SW480 (cell line): Measurements from ENCODE around the gene COL5A1.
"Not testable (repeated sequence)": the region's sequence is repeated elsewhere in the genome, so short reads cannot be mapped to it uniquely, and the experiment has no call there.

Experiments
- DNase-seq: peaks from one replicate; pipeline ENCODE4 v3.0.0-alpha.2; 2016; ENCODE audit warnings: low spot score

COL5A1 gene

DNA sequence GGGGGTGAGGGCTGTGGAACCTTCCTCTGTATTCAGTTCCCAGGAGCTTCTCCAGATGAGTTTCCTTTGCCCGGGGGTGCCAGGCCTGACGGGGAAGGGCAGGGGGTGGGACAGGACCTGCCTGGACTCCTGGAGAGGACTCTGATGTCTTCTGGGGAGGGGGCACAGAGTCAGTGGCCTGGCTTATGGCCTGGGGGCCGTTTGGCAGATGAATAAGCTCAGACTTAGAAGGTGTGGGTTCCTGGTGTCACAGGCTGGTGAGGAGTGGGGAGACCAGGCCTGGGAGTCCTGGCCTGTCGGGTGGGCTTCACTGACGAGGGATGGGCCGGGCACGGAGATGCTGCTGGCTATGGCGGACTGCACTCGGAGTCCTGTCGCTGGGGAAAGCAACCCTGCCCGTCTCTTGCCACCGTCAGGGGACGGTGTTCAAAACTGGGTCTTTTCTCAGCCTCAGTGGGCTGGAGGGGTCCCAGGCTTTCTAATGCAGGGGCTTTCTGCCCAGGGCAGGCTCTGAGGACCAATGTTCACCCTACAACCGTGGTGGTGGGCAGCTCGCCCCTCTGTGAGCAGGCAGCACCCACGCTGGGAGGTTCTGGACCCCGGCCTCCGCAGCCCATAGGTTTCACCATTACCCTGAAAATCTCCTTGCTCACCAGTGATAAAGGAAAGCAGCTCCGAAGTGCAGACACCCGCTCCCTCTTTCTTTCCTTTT lies 16.2 kb downstream of the COL5A1 start:
- no peak for DNase-seq

DNA sequence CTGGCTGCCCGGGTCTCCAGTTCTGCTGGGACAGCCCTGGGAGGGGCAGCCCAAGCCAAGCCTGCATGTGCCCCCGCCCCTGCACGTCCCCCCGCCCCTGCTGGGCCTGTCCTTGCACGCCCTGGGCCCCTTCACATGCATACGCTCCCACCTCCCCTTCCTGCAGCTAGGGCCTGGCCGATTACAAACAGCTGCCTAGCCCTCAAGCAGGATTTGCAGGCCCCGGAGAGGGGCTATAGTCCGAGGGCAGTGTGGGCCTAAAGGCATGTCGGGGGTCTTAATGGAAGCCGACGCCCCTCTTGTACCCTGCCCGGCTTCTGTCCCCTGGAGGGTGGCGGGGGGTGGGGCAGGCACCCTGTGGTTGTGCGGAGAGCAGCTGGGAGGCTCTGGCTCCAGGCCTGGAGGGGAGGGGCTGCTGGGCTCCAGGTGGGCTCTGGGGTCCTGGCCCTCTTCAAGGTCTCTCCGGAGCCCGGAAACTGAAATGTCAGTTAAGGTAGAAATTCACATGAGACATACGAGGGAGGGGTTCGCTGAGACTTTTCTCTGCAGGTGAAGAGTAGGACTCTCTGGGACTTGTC lies 16.9 kb downstream of the COL5A1 start:
- DNase-seq, result no peak

DNA sequence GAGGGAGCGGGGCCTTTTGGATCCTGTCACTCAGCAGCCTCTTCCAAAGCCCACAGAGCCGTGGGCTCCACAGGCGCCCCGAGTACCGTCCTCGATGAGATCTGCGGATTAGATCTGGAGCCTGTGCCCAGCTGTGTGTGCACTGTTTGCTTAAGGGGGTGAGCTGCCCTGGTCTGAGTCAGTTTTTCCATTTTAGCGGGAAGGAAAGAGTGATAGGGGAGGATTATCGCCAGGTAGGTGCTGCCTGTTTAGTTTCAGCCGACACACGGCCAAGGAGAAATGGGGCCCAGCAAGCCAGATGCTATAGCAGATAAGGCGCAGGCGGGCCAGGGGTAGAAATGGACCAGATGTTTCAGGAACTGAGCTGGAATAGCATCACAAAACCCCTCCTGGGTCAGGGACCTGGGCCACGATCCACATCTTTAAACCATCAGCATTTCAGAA lies 18.1 kb downstream of the COL5A1 start:
- DNase-seq, result no peak

DNA sequence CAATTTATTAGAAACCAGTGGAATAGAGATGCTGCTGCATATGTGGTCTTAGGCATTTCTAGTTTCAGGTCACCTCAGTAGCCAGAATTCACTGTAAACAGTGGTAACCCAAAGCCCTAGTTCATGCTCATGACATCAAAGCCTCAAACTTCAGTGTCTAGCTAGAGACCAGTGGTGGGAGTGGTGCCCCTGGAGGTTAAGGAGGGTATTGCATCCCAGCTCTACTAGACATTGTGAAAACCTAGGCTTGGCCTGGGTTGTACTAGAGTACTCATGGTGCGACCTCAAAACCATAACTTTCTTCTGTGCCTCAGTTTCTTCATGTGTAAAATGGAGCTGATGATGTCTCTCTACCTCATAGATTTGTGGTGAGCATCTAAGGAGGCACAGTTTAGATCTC lies 18.8 kb downstream of the COL5A1 start:
- DNase-seq, result no peak

DNA sequence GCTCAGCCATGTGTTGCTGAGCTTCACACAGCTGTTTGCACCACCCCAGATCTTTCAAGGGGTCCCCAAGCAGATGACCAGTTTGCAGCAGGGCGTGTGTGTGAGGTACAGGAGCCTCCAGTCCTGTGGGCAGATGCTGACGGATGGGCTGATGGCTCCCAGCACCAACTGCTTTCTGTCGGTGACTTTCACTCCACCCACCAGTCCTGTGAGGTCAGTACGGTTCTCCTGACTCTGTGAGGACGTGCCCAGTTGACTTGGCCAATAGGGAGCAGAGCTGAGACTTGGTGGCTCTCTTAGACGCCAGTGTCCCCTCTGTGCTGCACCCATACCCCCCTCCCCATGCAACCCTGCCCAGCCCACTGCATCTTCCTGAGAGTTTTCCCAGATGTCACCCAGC lies 19.7 kb downstream of the COL5A1 start:
- DNase-seq, result no peak

DNA sequence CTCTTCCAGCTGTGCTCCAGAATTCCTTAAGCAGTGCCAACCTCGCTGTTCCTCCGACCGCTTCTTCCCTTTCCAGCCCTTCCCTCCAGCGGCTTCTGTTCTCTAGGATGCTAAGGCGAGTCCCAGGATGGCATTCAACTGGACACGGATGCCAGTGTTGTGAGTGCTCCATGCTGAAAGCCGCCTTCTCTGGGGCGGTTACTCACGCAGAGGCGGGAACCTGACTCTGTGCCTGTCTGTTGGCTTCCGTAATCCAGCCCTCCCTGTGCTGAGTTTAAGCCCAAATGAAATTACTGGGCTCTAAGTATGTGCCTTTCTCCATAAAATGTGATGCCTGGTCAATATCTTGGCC lies 20.2 kb downstream of the COL5A1 start:
- no peak for DNase-seq

DNA sequence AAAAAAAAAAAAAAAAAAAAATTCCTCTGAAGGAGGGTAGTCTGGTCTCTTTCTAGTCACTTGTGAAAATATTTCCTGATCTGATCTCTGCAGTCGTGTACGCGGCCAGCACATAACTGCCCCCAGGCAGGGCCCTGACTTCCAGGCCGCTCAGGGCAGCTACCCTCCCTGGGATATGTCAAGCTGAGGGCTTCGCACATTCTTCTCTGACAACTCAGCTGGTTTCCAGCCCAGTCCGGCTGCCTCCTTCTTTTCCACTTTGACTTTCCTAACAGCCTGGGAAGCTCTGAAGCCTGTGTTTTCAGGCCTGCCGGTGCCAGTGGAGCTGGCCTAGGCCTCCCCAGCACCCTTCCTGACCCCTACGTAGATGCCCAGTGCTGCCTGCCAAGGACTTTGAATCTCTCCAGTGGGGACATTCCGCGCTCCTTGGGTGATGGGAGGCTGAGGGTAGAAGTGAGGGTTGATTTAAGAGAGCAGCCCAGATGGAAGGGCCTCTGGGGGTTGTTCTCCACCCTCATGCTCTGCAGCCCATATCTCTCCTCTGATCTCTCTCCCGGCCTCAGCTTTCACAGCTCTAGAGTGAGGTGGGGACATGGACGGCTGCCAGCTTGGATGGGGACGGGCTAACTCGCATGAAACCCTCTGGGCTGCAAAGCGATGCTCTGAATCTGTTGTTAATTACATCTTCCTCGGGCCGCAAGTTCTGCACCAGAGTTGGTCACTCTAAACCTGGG lies 20.7 kb downstream of the COL5A1 start:
- DNase-seq, result no peak

DNA sequence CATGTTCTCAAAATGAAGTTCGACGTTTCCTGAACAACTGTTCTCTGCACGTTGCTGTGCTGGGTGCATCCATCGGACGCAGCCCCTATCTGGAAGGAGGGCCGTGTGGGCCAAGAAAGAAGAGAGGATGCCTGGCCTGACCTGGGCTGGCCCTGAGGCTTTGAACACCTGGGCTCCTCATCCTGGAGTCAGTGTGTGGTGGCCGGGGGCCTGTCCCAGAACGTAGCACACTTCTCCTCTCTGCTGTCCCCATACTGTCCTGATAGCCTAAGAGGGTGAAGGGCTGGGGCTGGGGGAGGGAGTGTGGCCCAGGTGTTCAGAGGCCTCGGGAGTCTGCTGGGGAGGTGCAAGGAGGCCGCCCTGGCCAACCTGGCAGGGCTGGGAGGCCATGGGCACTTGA lies 21.5 kb downstream of the COL5A1 start:
- DNase-seq, result no peak

DNA sequence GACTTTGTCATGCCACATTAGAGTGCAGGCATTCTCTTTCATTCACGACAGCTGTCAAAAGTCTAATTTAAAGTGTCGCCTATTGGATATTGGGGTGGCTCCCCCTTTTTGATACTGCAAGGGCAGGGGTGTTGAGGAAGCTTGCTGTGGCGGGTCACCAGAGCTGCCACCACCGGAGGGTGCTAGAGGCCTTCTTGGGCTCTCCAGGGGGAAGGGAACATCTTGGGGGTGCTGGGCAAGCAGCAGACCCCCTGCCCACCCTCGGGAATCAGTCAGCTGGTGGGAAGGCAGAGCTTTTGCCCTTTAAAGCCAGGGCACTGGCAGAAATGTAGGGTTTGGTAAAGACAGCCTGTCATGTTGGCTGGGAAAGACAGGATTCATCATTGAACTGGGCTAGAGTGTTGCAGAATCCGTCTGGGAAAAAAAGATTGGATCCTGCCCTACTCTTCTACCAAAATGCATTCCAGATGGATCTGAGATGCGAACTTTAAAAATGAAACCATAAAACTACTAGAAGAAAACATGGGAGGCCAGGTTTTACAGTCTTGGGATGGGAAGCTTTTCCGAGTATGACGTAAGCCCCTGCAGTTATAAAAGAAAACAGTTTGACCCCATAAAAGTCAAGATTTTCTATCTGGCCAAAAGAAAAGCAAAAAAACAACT lies 22.3 kb downstream of the COL5A1 start:
- no peak for DNase-seq

DNA sequence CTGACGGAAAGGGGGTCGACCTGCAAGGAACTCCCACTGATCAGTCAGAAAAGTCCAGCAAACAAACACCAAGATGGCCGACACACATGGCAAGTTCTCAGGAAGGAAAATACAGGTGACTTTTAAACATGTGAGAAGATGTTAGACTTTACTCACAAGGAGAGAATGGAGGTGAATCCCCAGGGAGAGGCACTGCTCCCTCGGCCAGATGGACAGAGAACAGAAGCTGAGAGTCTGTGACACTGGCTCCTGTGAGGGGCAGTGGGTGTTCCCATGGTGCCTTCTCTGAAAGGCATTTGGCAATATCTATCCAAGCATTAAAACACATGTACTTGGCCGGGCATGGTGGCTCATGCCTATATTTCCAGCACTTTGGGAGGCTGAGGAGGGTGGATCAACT lies 22.8 kb downstream of the COL5A1 start:
- no peak for DNase-seq

DNA sequence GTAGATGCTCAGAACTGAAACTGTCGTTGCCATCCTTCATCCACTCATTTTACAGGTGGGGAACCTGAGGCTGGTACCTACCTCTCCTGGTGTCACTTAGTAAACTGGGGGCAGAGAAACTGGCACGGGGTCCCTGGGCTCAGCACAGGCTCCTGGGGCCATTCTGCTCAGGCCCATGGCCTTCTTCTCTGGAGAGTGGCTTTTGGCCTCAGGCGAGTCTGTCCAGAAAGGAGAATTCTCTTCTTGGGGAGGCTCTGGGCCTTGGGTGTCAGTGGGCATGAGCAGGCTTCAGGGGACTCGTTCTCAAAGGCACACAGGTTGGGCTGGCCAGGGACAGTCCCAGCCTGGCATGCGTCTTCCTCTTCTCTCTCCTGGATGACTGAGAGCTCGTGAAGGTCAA lies 24.6 kb downstream of the COL5A1 start:
- DNase-seq, result no peak

DNA sequence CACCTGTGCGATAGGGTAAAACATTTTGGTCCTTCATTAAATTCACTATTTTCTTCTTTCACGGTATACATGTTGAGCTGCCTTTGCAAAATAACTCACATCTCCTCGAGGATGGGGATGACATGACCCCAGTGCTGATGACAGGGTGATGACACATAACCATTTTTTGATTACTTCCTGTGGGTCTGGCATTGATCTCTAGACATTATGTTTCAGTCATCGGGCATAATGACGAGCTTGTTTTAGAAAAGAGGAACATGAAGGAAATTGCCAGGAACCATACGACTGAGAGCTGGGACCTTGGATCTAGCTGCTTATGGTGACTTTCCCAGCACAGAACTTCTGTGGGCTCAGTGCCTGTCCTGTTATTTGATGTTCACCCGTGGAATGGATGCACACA lies 25.2 kb downstream of the COL5A1 start:
- DNase-seq, result peak; percentile 32

DNA sequence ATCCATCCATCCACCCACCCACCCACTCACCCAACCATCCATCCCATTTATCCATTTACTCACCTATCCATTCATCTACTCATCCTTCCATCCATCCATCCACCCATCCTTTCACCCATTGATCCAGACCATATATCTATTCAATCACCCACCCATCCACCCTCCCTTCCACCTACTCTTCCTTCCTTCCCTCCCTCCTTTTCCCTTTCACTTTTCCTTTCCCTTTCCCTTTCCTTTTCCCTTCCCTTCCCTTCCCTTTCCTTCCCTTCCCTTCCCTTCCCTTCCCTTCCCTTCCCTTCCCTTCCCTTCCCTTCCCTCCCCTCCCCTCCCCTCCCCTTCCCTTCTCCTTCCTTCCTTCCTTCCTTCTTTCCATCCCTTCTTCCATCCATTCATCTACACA lies 27.4 kb downstream of the COL5A1 start:
- not testable (repeated sequence) for DNase-seq

DNA sequence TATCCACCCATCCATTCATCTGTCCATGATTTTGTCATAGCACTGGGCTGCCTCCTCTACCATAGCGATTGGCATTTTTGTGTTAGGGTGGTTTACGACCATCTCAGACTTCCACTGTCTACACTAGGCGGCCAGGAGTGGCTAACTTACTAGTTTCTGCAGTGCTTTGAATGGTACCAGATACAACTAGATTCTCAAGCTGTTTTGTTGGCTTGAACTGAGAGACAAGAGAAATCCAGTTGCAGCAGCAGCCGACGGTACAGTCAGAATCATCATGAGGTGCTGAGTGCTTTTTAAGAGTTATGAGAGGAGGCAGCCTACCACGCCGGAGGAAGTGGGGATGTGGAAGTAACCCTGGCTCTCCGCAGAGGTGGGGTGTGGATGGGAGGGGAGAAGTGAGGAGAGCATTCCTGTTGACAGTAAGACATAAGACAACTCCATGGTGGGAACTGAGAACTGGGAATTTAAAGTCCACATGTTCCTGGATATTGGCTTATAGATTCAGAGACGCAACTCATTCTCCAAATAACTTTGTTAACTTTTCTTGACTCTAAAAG lies 27.9 kb downstream of the COL5A1 start:
- DNase-seq, result no peak

DNA sequence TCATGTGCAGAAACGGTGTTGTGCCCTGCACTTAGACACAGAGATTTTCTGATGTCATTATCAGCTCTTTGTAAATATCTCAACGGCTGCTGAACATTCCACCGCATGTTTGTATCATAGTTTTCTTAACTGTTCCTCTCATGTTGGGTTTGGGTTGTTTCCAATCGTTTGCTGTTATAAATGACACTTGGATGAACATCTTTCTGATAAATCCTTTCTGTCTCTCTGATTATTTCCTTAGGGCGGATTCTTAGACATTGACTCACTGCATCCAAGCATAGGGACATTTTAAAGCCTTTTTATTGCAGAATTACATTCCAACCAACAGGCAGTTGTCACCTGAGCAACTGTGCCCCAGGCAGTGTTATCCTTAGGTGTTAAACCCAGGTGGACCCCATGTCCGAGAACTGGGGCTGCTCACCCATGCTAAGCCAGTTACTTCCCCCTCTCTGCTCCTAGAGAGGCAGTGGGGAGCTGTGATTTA lies 28.5 kb downstream of the COL5A1 start:
- peak; percentile 16 for DNase-seq

DNA sequence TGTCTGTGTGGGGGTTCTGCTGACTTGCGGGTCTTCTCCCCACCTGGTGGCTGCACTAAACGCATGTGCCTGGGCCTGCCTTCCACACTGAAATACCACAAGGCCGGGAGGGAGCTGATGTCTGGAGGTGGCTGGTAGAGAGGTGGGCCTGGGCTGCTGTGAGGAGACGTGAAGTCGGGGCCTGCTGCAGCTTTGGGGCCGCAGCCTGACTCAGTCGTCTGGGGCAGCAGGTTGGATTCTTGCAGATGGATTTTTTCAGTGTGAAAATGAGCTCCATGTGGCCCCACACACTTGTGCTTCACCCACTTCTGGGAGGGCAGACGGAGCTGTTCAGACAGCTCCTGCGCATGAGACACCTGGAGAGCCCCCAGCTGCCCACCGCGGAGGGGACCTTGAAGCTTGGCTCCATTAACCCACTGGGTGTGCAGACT lies 29.3 kb downstream of the COL5A1 start:
- no peak for DNase-seq

DNA sequence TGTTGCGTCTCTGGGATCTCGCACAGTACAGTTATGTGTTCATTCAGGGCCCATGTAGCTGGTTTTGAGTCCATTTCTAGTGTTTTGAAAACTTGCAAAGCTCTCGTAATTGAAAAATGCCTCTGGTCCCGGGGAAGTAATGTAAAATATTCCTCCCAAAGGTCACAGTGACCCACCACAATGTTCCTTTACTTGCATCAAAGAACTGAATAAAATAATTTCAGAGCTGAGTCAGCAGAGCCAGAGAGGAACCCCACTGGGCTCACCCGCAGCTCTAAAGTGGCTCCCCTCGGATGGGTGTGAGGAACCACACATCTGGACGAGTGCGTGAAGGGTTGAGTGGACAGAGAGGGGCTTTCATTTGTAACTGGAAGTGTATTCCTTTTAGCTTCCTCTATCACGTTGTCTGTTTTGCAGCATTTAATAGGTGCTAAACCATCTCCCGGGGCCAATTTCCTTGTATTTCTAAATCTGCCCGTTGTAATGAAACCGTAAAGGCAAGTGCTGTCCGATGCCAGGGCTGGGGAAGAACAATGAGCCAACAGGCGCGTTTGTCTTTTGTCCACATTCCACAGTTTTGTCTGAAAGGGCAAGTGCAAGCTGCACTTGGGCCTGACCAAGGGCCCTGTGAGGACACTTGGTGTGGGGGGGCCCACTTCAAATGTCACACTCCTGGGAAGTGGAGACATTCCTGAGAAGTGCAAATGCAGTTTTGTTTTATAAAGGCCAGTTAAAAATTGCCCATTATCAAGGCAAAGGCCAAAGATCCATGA lies 29.9 kb downstream of the COL5A1 start:
- DNase-seq, result no peak

DNA sequence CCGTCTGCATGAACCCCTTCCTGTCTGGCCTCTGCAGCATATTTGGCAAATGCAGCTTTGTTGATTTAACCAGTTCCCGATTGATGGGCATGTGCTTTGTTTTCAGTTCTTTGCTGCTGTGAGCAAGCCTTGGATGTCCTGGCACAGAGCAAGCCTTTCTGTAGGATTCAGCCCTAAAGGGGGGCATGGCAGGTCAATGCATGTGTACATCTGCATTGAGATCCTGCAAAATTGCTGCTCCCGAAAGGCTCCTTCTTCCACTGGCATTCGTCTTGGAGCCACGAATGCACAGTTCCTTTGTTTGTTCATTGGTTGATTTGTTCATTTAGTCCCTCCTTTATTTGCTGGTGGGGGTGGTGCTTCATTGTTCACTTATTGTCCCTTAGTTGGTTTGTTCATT lies 34.8 kb downstream of the COL5A1 start:
- no peak for DNase-seq

DNA sequence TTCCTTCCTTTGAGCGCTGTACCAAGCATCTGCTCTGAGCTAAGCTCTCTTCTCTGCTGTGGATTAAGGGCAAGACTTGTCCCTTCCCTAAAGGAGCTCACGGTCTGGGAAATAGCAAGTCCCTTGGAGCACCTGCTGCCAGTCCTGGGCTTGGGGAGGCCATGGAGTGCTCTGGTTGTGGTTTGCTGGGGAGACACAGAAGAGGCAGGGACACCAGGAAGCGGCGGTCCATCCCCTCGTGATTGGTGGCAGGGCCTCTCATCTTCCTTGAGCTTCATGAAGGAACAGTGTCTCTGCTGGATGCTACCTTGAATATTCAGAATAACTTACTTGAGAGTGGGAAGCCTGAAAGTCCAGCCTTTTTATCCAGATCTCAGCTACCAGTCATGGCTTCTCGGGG lies 35.3 kb downstream of the COL5A1 start:
- no peak for DNase-seq

DNA sequence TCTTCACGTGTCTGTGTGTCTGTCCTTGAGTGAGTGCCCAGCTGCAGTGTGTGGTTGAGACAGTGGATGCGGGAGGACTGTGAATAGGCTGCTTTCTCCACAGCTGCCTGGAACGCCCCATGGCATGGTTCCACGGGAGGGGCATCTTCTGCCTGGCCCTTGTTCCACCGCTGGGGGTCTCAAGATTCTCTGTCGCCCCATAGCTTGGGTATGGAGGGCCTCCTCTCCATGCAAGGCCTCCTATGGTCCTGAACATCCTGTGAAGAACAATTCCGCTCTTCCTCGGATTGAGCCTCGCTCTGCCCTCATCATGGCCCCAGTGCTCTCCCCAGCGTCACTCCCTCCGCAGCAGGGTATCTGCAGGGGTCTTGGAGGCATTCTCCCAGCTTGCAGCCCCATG lies 36.1 kb downstream of the COL5A1 start:
- no peak for DNase-seq

DNA sequence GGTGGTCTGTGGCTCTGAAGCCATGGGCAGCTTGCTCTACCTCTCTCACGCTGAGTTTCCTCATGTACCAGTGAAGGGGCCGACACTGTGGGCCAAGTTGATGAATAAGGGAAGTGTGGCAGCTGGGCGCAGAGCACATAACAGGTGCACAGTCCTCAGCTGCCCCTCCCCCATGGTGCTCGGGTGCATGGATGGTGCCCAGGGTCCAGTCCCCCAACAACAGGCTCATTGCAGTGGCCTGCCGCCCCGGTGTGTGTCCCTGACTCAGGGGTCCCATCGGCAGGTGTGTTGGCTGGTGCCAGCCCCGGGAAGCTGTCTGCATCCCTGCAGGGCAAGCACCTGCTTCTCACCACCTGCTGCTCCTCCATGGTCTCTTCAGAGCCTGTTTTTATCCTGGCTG lies 36.6 kb downstream of the COL5A1 start:
- DNase-seq, result no peak
